NCI-H446 treated with DMSO at 0.1 percent for 48 hours (cell line): ENCODE data around the gene TMPRSS9.
"Not testable (repeated sequence)": the region's sequence is repeated elsewhere in the genome, so short reads cannot be mapped to it uniquely, and the experiment has no call there.

Source experiments
- DNase-seq: peaks from one replicate; lab custom pipeline; 2025; lab: John Stamatoyannopoulos, UW

The TMPRSS9 gene

GRCh38 chr19:2438178-2438577 lies 78.1 kb downstream of the TMPRSS9 start:
- DNase-seq, result no peak

- no peak for DNase-seq
These were observed 80.5 kb downstream of the TMPRSS9 start for GRCh38 chr19:2440515-2440914.

DNA sequence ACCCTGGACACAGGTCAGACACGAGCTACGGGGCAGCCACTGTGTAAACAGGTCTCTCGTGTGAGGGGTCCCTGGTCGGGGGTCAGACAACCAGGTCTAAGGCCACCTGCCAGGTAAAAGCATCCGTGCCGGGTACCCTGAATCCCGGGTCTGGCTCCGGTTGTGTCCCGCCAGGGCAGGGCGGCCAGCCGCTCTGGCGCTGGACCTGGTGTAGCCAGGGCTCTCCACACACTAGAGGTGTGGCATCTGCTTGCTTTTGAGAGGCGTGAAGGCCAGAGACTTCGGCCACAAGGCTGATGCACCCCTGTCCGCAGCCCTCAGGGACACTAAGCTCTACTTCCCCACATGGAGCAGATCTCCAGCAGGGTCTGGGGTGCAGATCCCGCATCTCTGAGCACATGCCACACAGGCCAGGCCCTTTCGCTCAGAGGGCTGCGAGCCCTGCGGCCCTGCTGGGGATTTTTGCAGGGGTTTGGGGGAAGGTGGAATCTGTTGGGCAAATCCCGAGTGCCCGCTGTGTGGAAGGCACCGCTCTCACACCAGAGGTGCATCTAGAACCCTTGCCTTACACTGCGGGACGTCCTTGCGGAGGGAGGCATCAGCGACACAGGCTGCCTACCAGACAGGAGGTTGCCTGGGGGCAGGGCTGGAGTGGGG lies 81.2 kb downstream of the TMPRSS9 start:
- DNase-seq, result no peak

DNA sequence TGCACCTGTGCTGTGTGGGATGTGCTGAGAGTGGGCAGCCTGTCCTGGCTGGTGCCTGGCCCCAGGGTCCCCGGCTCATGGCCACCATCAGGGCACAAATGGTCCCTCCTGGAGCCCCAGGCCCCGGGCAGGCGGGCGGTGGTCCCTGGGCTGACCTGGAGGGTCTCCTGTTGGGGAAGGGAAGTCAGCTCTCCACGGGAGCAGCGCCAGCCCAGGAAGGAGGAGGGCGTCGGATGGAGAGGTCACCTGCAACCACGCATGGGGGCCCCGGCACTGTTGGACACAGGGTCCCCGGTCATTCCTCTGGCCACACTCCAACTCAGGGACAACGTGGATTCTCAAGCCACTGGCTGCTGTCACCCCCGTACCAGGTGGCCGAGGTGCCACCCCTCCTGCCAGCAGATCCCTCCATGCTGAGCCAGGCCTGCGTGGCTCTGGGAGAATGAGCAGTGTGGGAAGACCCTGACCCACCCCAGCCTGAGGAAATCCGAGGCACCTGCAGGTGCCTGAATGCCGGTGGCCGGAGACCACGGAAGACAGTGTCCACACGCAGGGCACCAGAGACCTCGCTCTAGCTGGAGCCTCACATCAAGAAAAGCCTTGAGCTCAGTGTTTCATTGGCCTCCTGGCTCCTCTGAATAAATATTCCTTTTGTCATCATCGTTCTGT lies 83.2 kb downstream of the TMPRSS9 start:
- DNase-seq, result no peak

- no peak for DNase-seq
These were observed 83.7 kb downstream of the TMPRSS9 start for GRCh38 chr19:2443785-2444182.

GRCh38 chr19:2444251-2445002 lies 84.4 kb downstream of the TMPRSS9 start:
- DNase-seq, result no peak

DNA sequence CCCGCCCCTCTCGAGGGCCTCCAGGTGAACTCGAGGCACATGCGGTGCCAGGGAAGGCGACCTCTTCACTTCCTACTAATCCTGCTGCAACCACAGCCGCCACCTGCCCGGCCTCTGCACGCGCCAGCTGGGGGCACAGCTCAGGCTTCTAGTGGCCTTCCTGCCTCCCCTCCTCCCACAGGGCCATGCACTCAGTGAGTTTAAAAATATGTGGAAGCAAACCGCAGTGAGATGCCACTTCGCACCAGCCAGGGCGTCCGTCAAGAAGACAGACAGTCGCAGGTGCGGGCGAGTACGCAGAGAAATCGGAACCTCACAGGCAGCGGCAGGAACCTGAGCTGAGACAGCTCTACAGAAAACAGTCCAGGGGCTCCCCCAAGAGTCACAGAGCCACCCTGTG lies 86.3 kb downstream of the TMPRSS9 start:
- DNase-seq, result no peak

- no peak for DNase-seq
These were observed 89.0 kb downstream of the TMPRSS9 start for GRCh38 chr19:2449019-2449418.

DNA sequence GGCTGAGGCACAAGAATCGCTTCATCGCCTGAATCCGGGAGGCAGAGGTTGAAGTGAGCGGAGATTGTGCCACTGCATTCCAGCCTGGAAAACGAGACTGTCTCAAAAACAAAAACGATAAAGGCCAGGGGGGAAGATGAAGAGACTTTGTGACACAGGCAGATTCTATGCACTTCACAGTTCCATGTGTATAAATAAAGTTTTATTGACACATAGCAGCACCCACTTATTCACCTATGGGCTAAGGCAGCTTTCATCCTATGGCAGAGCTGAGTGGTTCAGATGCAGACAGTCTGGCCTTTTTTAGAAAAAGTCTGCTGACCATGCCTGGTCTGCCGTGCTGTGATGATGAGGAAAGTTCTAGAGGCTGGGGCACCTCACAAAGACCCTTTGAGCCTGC lies 91.1 kb downstream of the TMPRSS9 start:
- DNase-seq, result no peak

- no peak for DNase-seq
These were observed 91.7 kb downstream of the TMPRSS9 start for GRCh38 chr19:2451741-2452140.

DNA sequence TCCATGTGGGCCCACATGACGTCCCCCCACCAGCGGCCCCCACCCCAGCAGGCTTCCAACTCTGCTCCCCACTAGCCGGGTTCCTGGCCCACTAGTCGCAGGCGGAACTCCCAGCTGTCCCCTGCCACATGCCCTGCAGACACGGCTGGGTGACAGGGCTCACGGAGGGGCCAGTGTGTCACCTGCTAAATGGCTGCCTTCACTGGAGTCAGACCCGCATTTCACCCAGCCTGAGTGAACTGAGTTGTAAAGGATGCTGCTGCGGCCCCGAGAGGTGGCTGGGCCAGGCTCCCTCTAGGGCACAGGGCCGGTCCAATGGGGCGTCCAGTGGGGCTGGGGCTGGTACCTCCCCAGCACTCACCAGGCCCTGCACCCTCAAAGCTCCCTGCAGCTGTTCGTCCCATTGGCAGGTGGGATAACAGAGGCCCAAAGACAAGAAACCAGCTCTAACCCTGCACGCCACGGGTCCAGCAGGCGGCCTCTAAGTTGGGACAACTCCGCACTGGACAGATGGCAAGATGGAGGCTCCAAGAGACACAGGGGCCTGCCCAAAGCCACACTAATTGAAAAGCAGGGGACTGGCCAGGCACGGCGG lies 93.5 kb downstream of the TMPRSS9 start:
- DNase-seq, result no peak

DNA sequence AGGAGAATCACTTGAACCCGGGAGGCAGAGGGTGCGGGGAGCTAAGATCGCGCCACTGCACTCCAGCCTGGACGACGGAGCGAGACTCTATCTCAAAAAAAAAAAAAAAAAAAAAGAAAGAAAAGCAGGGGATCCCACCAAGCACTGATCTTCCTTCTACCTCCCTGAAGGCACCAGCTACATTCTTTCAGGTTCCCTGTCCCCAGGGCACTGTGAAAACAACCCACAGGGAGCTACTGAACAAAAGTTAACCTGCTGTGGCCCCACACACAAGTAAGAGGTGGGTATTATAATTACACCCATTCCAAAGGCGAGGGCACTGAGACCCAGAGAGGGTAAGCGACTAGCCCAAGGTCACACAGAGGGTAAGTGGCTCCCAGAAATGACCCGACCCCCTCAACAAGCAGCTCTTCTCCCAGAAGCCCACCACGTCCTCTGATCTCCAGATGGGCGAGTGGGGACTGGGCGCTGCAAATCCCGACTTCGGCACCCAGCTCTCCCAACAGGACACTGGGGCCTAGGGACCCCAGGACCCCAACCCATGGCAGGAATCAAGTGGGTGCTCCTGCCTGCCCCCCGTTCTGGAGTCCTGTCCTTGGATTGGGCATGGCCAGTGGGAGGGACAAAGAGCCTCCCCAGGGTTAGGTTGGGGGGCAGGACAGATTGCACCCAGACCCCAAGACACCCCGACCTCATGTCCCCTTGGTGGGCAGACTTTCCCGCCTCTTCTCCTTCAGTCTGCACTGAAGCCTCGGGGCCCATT lies 94.3 kb downstream of the TMPRSS9 start:
- DNase-seq, result no peak

DNA sequence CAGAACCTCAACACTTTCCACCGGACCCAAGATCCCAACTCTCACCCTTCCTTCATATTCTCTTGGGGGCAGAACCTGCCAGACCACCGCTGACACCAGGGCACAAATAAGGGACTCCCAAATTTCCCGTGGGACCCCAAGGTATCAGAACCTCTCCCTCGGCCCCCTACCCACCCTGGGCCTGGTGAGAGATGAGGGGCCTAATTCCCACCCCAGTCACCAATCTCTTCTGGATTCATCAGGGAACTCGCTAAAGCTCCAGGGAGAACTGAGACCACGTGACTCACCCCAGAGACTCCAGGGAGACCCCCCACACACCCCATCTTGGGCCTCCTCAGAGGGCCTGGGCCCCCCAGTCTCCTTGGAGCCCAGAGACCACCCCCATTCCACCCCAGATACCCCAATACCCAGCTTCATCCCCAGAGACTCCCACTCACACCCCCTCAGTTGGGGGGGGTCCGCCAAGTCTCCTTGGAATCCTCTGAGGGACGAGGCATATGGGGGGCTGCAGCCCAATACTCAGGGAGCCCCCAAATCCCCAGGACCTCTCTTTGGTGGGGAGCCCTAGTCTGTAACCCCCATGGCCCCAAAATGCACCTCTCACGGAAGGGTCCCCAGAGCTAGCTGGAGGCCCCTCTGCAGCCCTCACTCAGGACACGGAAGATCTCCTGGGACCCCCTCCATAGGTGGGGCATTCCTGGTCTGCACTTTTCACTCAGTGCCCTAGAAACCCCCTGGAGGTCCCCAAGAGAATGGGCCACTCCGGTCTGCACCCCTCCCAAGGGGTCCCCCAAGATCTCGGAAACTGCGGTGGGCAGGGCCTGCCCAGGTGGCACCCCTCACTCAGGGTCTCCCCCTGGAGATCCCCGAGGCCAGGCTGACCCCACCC lies 95.1 kb downstream of the TMPRSS9 start:
- no peak for DNase-seq

GRCh38 chr19:2455851-2456570 lies 95.9 kb downstream of the TMPRSS9 start:
- DNase-seq, result no peak

GRCh38 chr19:2457394-2458037 lies 97.5 kb downstream of the TMPRSS9 start:
- DNase-seq, result no peak

- no peak for DNase-seq
These were observed 98.0 kb downstream of the TMPRSS9 start for GRCh38 chr19:2458054-2458453.

DNA sequence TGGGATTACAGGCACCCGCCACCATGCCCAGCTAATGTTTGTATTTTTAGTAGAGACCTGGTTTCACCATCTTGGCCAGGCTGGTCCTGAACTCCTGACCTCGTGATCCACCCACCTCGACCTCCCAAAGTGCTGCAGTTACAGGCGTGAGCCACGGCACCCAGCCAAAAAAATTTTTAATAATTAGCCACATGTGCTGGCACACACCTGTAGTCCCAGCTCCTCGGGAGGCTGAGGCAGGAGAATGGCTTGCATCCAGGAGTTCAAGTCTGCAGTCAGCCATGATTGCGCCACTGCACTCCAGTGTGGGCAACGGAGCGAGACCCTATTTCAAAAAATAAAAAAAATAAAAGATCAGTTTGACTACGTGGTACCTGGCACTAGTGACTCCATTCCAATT lies 98.7 kb downstream of the TMPRSS9 start:
- DNase-seq, result not testable (repeated sequence)

GRCh38 chr19:2460245-2460644 lies 100.2 kb downstream of the TMPRSS9 start:
- no peak for DNase-seq

DNA sequence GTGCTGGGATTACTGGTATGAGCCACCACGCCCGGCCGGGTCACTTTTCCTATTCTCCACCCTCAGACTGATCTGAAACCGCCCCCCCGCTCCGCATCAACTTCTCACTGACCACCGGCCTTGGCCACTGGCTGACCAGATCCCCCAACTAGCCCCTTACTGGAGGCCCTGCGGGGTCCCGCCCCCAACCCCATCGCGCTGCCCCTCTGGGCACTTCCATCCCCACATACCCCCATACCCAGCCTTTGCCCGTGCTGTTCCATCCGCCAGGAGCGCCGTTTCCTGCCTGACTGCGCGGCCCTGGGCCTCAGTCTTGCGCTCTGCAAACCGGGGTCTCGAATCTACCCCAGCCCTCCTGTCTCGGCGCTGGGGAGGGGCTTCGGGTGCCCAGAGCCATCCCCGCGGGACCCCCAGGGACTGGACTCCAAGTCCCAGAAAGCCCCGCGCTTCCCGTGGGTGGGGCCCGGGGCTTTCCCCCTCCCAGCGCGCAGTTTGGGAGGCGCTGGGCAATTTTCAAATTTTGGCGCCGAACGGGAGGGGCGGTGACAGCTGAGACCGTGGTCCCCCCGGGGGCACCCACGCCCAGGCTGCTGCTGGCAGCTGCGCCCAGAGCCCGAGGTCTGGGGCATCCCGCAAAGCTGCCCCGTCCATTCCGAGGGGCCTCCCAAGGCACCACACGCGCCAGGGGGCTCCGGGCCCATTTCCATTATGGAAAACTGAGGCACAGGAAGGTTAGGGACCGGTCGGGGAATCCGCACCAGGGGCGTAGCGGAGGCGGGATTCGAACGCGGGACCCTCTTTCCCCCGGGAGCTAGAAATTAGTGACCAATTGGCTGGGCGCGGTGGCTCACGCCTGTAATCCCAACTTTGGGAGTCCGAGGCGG lies 101.9 kb downstream of the TMPRSS9 start:
- DNase-seq, result no peak
